Kidney capillary endothelial cell (primary cell): ENCODE data around the gene CDH13.

ENCODE experiments used
- DNase-seq: peaks from one replicate; pipeline ENCODE4 v3.0.0-alpha.2; 2018; ENCODE audit warnings: low spot score

CDH13 gene

DNA sequence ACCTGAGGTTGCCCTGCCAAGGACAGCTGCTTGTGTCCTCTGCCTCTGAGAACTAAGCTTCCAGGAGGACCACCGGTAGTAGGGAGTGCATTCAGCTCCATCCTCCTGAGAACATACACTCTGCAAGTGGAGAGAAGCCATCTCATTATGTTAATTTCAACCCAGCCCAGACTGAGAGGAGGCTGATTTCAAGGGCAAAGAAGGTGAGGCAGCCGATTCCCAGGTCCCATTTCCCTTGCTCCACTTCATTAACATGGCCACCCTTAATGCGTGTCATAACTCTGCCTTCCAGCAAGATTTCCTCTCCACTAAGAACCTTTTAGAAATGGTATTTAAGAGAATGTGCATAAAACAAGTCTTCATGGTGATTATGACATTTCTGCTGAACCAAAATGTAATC lies 72.5 kb downstream of the CDH13 start:
- no peak for DNase-seq

DNA sequence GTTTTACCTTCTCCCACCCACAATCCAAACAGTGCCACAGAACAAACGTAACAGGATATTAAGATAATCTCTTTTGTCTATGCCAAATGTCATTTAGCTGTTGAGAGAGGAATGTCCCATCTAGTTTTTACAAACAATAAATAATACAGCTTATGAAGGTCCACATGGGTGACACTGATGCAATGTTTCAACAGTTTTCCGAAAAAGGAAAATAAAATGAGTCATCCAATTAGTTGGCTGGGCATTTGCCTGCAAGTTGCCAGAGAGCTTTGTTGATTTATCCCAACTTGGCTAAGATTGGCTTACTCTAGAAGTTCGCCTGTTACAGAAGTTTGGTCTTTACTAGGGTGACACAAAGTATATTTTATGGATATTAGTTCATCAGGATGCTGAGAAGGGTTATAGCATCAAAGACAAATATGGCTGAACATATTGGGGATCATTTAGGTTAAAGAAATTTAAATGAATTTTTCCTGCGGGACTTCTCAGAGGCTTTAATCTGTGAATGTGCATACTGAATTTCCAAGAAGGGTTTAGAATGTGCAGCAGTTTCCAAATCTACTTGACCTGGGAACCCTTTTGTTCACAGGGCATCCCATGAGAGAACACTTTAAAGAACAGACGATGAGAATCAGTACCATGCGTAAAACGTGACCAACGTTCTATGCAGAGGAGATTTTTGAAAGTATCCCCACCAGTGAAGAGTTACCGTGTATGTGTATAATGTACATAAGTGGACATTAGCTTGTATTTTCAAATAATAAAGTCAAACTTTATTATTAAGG lies 73.1 kb downstream of the CDH13 start:
- peak; percentile 56 for DNase-seq

DNA sequence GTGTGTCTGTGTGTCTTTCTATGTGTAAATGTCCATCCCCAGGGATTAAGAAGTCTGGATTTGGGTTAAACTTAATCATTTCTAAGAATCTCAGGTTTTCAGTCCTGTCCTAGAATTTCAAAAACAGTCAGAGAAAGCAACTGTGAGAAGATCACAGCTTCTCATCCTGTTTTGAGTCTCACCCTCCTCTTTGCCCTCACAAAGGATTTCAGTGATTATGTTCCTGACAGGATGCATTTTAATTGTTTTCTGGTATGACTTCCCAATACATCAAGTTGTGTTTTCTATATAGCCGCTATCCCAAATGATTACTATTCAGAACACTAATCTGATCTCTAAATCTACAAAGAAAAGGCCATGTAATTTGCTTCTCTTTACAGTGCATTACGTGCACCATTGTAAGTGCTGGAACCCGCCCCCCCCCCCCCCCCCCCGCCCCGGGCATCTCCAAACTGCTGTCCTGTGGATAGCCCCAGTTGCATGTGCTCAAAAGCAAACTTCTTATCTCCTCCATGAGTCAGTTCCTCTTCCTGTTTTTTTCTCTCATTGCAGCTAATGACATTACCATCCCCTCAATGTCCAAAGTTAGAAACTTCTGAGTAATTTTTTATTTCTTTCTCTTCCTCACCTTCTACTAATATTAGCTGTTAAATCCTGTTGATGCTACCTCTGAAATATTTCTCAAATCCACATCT lies 73.9 kb downstream of the CDH13 start:
- DNase-seq = peak; percentile 47

DNA sequence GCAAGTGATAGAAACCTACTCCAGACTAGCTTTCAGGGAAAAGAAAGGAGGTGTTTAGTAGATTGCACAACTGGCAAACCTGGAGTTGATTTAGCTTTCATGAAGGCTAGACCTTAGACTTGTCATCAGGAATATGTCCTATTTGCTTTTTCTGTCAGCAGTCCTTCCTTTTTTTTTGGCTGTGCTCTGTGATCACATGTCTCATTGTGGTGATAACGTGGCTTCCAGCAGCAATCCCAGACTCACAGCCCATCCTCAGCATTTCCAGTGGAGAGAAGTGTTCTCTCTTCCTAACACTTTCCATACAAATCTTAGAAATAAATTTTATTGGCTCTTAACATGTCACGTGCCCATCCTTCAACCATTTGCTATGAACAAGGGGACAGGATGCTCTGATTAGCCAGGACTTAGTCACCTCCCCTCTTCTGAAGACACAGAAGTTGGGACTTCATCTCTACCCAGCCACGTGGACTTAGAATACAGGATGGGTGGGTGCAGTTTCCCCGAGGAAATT lies 74.7 kb downstream of the CDH13 start:
- DNase-seq = no peak

DNA sequence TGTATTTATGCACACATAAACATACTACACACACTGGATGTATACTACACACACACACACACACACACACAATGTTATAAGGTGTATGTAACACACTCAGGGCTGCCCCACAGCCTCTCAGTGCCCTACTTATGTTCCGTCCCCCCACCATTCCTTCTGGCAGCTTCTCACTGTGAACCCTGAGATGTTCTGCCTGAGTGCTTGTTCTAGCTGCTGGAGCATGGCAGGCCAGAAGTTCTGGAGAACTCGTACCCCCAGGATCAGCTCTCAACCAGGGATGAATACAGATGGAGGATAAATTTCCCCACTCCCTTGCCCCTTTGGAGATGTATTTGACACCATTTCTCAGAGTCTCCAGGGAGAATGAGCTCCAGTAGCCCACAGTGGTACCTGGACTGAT lies 76.4 kb downstream of the CDH13 start:
- DNase-seq = no peak

DNA sequence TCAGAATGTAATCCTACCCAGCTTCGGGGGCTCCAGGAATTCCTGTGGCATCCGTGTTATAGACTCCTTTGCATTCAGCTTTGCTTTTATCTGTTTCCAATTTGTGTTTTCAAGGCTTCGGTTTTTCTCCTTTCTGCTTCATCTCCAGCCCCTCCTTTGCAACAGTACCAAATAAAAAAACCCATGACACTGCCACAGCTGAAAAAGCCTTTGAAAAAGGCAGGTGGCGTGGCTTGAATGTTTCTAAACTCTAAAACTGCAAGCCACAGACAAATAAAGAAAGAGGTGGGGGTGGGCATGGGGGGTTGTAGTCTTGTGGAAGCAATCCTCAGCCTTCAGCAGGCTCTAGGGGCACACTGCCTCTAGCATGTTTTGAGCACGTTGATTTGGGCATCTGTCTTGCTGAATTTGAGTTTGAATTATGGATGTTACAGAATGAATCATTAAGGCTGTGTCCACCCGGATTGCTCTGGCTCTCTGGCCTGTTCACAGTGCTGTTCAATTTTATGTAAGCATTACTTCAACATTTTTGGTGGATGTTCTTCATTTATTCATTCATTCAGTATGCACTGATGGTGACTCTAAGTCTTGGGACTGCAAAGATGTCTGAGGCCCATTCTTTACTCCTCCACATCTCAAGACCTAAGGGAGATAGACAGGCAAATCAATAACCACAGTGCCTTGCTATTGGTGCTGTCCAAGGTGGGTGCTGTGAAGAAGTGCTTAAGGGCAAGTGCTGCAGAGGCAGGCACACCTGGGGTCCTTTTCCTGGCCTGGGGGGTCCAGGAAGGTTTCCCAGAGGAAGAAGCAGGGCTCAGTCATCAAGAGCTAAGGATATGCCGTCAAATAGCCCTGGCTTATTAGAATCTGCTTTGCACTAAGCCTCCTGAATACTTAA lies 77.4 kb downstream of the CDH13 start:
- DNase-seq = no peak

DNA sequence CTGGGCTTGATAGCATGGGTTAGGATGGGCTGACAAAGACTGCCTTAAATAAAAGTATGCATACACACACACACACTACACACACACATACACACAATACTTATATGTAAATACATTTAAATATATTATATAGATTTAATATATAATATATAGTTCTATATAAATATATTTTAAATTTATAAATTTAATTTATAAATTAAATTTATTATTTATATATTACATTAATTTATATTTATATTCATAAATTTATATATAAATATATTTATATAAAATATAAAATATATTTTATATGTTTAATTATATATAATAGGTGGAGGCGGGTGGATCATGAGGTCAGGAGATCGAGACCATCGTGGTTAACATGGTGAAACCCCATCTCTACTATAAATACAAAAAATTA lies 83.2 kb downstream of the CDH13 start:
- no peak for DNase-seq

DNA sequence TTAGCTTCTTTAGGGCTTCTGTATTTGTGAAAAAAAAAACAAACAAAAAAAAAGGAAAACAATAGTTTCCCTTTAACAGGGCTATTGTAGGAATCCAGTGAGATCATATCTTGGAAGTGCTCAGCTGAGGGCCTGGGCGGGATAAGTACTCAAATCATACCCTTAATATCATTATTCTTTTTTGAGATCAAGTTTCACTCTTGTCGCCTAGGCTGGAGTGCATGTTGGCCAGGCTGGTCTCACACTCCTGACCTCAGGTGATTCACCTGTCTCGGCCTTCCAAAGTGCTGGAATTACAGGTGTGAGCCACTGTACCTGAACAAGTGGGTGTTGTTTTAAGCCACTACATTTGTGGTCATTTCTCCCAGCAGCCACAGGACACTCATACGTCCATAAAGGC lies 87.0 kb downstream of the CDH13 start:
- DNase-seq = no peak

DNA sequence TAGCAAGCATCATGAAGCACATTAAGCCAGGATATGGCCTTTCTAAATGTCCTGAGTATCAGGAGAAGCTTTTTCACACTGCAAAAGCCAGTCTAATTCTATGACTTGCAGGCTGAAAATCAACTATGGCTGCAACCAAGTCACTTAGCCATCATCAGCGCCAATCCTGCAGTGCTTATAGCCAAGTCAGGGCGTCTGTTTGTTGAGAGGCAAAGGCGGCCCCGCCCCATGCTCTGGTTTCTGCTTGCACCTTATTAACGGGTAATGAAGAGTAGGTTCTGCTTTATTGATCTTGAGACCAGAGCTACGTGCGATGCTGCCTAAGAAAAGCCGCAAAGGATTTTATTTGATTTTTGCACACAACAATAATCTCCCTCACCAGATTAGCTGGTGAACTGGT lies 88.4 kb downstream of the CDH13 start:
- no peak for DNase-seq

DNA sequence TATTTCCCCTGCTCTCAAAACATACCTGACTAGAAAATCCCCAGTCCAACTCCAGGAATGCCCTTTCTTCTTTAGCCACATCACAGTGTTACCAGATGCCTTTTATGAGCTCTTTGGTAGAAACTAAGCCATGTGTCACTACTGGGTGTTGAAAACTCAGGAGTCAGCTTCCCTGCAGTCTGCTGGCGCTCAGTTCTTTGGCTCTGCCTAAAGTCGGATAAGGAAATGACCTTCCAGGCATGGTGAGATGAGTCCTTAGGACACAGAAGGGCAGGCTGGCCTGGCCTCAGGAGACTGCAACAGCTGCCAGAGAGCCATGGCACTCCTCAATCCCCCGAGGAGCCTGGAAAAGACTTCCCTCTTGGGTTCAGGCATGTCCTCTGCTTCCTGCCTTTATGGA lies 89.1 kb downstream of the CDH13 start:
- no peak for DNase-seq

DNA sequence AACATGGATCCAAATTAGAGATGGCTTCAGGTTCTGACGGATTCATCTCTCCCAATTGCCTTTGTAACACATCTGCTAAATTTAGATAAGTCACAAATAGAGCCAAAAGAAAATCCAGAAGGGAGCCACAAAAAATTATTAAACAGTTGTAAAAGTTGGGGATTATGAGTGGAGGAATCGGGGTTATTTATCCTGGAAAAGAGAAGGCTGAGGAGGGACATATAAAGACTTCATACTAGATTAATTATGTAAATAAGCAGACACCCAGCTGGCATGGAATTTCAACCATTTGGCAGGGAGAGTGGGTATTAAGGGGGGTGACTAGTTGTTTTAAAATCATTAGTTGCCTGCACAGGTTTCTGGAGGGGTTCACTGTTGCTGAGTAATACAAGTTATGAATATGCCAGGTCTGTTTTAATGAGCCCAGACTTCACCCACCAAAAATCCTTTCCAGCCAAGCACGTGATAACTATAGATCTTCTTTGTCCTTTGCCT lies 89.6 kb downstream of the CDH13 start:
- DNase-seq = no peak

DNA sequence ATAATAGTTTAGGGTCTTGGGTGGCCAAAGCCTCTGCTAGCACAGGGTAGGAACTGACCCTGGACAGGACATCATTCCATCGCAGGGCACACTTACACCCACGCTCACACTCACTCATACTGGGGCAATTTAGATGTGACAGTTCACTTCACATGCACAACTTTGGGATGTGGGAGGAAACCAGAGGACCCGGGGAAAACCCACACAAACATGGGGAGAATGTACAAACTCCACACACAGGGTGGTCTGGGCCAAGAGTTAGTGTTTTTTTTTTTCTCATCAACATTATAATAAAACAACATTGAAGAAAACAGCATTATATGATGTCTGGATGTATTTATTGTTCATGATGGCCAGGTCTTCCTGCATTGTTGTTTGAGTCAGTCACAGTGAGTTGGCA lies 93.6 kb downstream of the CDH13 start:
- DNase-seq = no peak

DNA sequence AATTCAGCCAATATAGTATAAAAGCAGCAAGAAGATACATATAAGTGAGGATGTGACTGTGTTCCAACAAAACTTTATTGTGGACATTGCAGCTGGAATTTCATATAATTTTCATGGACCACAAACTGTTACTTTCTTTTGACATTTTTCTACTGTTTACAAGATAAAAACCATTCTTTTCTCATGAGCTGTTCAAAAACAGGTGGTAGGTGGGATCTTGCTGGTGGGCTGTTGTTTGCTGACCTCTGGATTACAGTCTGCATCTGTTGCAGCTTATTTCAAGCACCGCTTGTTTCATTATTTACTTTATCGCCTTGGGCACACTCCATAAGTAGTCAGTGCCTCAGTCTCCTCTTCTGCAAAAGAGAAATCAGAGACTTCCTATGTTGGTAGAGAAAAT lies 99.5 kb downstream of the CDH13 start:
- no peak for DNase-seq

DNA sequence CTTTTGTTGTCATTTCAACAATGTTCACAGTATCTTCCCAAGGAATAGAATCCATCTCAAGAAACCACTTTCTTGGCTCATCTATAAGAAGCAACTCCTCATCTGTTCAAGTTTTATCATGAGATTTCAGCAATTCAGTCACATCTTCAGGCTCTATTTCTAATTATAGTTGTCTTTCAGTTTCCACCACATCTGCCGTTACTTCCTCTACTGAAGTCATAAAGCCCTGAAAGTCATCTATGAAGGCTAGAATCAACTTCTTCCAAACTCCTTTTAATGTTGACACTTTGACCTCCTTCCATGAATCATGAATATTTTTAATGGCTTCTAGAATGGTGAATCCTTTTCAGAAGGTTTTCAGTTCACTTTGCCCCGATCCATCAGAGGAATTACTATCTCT lies 102.1 kb downstream of the CDH13 start:
- no peak for DNase-seq

DNA sequence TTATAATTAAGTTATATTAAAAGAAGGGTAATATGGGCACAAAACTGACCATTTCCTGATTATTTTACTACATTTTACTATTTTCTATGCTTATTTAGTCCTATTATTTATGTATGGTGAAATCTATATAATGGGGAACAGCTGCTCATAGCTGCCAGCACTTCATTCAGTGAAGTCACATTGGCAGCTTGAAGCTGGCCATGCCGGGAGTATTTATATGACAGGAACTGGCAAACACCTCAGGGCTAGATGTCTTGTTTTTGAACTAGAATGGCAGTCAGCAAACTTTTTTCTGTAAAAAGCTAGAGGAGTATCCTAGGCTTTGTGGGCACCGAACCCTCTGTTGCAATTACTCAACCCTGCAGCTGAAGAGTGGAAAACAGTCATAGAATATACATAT lies 104.1 kb downstream of the CDH13 start:
- no peak for DNase-seq

DNA sequence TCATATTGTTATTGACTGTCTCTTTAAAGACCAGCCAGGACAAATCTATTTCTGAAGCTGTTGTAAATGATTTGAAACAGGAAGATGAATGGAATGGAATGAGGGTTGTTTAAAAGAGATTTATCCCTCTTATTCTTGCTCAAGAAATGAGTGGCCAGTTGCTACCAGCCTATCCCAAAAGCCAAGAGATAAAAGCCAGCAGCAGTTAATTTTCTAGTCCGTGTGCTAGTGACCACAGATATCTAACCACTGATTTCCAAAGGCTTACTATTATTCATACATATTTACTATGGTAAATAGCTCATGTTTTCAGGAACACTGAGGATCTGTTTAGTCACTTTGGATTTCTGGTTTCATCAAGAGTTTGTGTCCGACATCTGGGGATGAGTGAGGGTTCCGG lies 105.7 kb downstream of the CDH13 start:
- no peak for DNase-seq

DNA sequence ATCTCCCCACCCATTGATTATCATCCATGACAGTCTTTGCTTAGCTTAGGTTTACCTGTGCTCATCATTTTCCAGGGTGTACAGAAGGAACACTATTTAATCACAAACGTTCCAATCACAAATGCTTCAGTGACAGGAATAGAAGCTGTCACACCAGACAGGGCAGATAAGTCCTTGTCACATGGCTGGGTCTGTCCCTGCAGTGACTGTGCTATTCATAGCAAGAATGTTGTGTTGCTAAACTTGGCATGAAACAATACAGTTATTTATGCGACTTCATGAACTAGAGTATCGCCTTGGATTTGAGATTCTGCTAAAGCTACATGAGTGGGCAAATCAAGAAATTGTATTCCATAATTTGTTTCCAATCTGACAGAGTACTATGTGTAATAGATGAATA lies 108.4 kb downstream of the CDH13 start:
- no peak for DNase-seq

DNA sequence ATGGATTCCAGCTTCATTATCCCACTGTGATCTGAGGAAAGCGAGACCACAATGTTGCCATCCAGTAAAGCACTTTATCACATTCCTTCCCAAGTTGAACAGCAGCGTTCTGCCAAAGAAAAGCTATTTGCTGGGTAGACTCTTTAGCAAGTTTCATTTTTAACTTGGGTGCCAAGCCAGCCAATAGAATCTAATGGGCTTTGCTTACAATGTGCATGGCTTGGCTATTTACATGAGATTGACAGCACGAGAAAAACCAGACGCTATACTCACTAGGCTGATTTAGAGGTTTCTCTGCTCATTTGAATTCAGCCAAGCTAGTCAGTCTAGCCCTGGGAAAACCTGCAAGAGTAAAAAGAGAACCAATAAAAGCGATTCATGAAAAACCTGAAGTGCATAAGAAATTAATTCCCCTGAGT lies 108.9 kb downstream of the CDH13 start:
- no peak for DNase-seq

DNA sequence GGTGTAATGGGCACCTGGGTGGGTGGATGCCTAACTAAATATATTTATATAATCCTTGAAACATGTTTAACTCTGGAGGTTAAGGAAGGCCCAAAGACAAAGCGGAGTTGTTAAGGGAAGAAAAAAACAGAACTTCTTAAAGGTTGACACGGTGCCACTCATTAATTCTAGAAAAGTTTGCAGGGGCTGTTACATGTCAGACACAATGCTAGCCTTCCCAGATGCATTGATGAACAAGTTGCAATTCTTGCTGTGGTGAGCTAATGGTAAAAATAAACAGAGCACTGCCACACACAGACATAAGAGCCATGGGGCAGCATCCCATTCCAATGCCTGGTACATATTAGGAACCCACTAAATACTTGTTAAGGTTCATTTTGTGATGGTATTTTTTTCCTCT lies 109.5 kb downstream of the CDH13 start:
- DNase-seq = no peak

DNA sequence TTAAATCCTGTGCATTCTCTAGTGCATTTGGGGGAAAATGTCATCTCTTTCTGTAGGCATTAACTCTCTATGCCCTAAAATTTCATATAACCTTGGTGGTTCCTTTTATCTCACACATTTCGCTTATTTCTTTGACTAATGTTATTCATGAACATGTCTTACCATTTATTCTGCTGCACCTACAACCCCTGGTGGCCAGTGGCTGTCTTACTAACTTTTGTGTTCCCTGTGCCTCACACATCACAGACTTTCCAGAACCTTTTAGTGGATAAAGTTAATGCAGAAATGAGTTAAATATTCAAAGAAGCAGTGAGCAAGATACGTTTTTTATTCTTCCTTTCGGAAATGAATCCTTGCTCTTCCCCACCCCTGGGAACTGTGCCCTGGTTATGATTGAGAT lies 111.9 kb downstream of the CDH13 start:
- no peak for DNase-seq

DNA sequence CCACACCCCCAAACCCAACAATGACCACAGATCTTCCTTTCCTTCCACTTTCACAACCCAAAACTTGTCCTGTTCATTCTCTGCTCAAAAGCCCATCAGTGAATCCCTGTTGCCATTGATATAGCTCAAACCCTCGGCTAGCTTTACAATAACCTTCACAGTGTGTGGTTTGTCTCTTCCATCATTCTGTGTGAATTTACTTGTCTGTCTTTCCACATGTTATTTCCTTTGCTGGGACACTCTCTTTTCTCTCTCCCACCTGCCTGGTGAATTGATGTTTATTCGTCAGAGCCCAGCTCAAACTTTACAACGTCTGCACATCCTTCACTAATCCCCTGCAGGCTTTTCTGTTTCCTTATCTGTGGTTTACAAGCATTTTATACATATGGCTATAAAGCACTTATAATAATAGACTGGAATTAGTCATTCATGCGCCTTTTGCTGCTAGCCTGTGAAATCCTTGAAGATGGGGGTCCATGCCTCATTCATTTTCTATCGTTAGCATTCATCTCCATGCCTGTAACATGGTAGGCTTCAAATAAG lies 114.4 kb downstream of the CDH13 start:
- no peak for DNase-seq

DNA sequence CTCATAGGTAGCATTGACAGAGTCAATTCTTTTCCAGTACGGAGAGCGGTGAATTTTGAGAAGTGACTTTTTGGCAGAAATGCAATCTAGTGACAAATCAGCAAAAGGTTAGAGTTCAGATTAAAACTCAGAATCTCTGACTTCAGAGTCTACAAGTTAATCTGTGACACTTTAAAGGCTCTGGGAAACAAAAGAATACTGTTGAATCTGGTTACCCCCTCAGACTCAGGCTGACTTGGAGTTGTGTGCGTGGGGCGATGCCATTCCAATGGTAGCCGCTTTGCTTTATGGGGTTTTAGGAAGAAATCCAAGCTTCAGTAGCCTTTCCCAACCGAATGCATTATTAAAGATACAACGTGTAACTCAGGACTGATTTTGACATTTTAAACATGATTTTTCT lies 118.2 kb downstream of the CDH13 start:
- no peak for DNase-seq
